ENCODE data around the gene FCRL2. TPM values are rescaled to one million over a fixed set of nuclear protein-coding genes. Genes with fewer than 3 reads are reported as not detected.

The FCRL2 gene
- total RNA-seq, 4 donors from 2014 or later: 0.51 to 0.67 (median 0.57) TPM

DNA sequence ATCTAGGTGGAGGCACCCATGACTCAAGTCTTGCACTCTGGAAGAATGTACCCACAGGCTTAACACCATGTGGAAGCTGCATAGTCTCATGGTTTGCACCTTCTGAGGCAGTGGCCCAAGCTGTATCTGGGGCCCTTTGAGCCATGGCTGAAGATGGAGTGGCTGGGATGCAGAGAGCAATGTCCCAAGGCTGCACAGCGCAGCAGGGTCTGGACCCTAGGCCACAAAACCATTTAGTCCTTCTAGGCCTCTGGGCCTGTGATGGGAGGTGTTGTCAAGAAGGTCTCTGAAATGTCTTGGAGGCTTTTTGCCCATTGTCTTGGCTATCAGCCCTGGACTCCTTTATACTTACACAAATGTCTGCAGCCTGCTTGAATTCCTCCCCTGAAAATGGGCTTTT, 54.9 kb downstream of the FCRL2 start:
- Histone ChIP-seq H3K4me1 (no peaks in the 10 kb centered on the region), H3K9me3 (no peaks in the 10 kb centered on the region), H3K27me3 (no peaks in the 10 kb centered on the region), H3K36me3 (no peaks in the 10 kb centered on the region), H3K4me3 (no peak overlapping the region), H3K27ac (no peak overlapping the region)
- TF ChIP-seq, protein P1, sequence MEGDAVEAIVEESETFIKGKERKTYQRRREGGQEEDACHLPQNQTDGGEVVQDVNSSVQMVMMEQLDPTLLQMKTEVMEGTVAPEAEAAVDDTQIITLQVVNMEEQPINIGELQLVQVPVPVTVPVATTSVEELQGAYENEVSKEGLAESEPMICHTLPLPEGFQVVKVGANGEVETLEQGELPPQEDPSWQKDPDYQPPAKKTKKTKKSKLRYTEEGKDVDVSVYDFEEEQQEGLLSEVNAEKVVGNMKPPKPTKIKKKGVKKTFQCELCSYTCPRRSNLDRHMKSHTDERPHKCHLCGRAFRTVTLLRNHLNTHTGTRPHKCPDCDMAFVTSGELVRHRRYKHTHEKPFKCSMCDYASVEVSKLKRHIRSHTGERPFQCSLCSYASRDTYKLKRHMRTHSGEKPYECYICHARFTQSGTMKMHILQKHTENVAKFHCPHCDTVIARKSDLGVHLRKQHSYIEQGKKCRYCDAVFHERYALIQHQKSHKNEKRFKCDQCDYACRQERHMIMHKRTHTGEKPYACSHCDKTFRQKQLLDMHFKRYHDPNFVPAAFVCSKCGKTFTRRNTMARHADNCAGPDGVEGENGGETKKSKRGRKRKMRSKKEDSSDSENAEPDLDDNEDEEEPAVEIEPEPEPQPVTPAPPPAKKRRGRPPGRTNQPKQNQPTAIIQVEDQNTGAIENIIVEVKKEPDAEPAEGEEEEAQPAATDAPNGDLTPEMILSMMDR (IDR thresholded peaks at IDR 0.05): no peak
- no peak for TF ChIP-seq POLR2A (IDR thresholded peaks at IDR 0.05)
- intact Hi-C loops (cut with DNase I; ENCODE audit: low total_unique reads): no loop called here
- DNase-seq: no peak

DNA sequence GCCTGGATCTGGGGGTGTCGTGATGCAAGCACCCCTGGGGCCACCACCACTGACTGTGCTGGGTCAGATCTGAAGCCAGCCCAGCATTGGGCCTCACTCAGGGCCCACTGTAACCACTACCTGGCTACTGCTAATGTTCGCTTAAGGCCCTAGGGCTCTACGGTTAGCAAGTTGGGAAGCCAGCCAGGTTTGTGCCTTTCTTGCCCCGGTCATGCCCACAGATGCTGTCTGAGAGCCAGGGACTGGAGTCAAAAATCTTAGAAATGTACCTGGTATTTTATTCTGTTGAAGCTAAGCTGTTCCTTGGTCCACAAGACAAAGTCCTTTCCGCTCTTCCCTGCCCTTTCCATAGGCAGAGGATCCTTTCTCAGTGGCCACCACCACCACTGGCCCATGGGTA, 61.2 kb downstream of the FCRL2 start:
- intact Hi-C loops (cut with DNase I; ENCODE audit: low total_unique reads): no loop called here

DNA sequence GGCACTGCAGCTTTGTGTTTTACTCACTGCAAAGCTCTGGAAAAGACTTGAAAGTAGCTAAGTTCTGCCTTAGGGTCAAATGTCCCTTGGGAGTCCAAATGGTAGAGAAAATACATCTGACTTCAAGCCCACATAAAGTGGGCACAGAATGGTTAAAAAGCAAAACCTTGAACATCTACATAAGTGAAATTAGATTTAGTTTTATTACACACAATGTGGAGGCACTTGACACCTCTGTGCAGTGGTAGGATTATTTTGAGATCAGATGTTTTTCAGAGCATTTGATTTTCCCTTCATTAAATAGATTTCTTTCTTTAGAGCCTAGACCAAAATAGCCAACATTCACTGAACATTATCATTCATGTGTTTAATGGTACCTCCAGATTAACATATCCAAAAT, 65.1 kb downstream of the FCRL2 start:
- TF ChIP-seq POLR2A (IDR thresholded peaks at IDR 0.05): no peak
- TF ChIP-seq, protein P1 (IDR thresholded peaks at IDR 0.05): no peak
- H3K27ac ChIP-seq: no peak overlapping the region
- DNase-seq: no peak
- H3K4me3 ChIP-seq: no peak overlapping the region
- intact Hi-C loops (cut with DNase I; ENCODE audit: low total_unique reads): no loop called here
- H3K27me3 ChIP-seq: no peaks in the 10 kb centered on the region
- H3K9me3 ChIP-seq: no peaks in the 10 kb centered on the region
- no peaks in the 10 kb centered on the region for H3K4me1 ChIP-seq
- H3K36me3 ChIP-seq: no peaks in the 10 kb centered on the region

More for the DNA sequence above, 61.2 kb downstream of the FCRL2 start:
- Histone ChIP-seq H3K4me3 (no peak overlapping the region), H3K4me1 (no peaks in the 10 kb centered on the region), H3K27ac (no peak overlapping the region), H3K36me3 (no peaks in the 10 kb centered on the region), H3K27me3 (no peaks in the 10 kb centered on the region), H3K9me3 (no peaks in the 10 kb centered on the region)
- no peak for DNase-seq
- TF ChIP-seq, protein P1 (IDR thresholded peaks at IDR 0.05): no peak
- no peak for TF ChIP-seq POLR2A (IDR thresholded peaks at IDR 0.05)

DNA sequence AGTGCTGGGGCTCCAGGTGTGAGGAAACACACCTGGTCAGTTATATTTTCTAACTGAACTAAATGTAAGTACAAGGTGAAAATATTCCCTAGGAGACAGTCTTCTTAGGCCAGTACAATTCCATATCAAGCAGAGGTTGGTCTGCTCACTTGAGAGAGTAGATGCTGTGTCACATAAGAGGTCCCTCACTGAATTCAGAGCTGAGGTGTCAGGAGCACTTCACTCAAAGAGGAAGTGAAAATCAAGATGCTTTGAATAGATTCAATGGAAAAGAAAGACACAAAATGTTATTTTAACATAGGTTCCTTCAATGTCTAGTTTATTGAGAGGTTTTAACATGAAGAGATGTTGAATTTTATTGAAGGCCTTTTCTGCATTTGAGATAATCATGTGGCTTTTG, 72.1 kb downstream of the FCRL2 start:
- no peaks in the 10 kb centered on the region for H3K36me3 ChIP-seq
- no peaks in the 10 kb centered on the region for H3K27me3 ChIP-seq
- no peak for DNase-seq
- TF ChIP-seq, protein P1 (IDR thresholded peaks at IDR 0.05): no peak
- TF ChIP-seq POLR2A (IDR thresholded peaks at IDR 0.05): no peak
- intact Hi-C loops (cut with DNase I; ENCODE audit: low total_unique reads): no loop called here
- H3K4me3 ChIP-seq: no peak overlapping the region
- no peak overlapping the region for H3K27ac ChIP-seq
- H3K4me1 ChIP-seq: no peaks in the 10 kb centered on the region
- no peaks in the 10 kb centered on the region for H3K9me3 ChIP-seq

DNA sequence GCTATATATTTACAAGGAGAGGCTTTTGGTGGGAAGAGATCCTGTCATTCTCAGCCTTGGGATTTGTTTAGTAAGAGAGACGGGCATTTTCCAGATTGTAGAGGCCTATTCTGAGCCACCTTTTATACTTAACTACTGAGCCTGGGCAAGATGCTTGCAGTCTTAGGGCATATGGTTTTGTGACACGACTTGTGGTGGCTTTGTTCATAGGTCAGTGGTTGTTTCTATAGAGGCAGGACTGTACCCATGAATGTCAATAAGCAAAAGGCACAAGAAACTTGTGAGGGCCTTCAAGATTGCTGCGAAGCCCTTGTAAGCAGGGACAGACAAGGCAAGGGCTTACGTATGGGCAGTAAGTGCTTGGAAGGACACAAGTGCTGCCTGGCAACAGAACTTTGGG, 73.0 kb downstream of the FCRL2 start:
- intact Hi-C loops (cut with DNase I; ENCODE audit: low total_unique reads): no loop called here
- no peak overlapping the region for H3K4me3 ChIP-seq
- H3K36me3 ChIP-seq: no peaks in the 10 kb centered on the region
- no peaks in the 10 kb centered on the region for H3K9me3 ChIP-seq
- no peak for TF ChIP-seq POLR2A (IDR thresholded peaks at IDR 0.05)
- TF ChIP-seq, protein P1 (IDR thresholded peaks at IDR 0.05): no peak
- no peak overlapping the region for H3K27ac ChIP-seq
- no peak for DNase-seq
- no peaks in the 10 kb centered on the region for H3K27me3 ChIP-seq
- no peaks in the 10 kb centered on the region for H3K4me1 ChIP-seq
